ENCODE data around the gene AP2B1.

DNA sequence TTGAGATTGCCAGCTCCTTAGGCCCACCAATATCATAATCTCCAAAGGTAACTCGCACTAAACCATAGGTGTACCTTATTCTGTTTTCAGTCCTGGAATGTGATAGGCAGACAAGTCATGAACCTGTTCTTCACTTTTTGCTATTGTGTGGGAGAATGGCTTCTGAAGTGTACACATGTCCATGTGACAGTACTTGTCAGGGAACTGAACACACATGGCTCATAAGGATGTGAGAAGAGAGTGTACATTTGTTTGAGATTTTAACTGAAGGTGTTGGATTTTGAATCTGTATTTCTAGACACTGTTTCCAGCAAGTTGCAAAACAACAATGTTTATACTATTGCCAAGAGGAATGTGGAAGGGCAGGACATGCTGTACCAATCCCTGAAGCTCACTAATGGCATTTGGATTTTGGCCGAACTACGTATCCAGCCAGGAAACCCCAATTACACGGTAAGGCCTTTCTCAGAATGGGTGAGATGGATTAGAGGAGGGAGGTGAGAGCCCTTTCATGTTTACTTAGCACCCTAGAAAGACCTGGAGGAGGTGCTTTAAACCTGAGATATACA, 129.9 kb downstream of the AP2B1 start:
- TF ChIP-seq CEBPB (IDR thresholded peaks at IDR 0.05) (no peak), YY1 (IDR thresholded peaks at IDR 0.05; ENCODE audit: low read depth) (no peak), REST (IDR thresholded peaks at IDR 0.05; ENCODE audit: low read depth) (no peak), USF1 (IDR thresholded peaks at IDR 0.05) (no peak), CREB1 (IDR thresholded peaks at IDR 0.05; ENCODE audit: low read depth) (no peak), RAD21 (IDR thresholded peaks at IDR 0.05; ENCODE audit: low read depth) (no peak), TCF12 (IDR thresholded peaks at IDR 0.05; ENCODE audit: low read depth) (no peak), TAF1 (IDR thresholded peaks at IDR 0.05; ENCODE audit: low read depth) (no peak), TEAD4 (IDR thresholded peaks at IDR 0.05) (no peak), NFIC (IDR thresholded peaks at IDR 0.05) (no peak), EP300 (IDR thresholded peaks at IDR 0.05; ENCODE audit: borderline replicate concordance) (no peak), ZBTB7A (IDR thresholded peaks at IDR 0.05; ENCODE audit: low read depth) (no peak)
- TF ChIP-seq, protein P1, sequence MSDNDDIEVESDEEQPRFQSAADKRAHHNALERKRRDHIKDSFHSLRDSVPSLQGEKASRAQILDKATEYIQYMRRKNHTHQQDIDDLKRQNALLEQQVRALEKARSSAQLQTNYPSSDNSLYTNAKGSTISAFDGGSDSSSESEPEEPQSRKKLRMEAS (IDR thresholded peaks at IDR 0.05): no peak

Data from Ishikawa (cell line).